ENCODE results near the gene IKZF1. TPM values are rescaled to one million over a fixed set of nuclear protein-coding genes. Genes with fewer than 3 reads are reported as not detected.

IKZF1 gene
- total RNA-seq, 1 experiment from 2014 or later, result 0.57 TPM

DNA sequence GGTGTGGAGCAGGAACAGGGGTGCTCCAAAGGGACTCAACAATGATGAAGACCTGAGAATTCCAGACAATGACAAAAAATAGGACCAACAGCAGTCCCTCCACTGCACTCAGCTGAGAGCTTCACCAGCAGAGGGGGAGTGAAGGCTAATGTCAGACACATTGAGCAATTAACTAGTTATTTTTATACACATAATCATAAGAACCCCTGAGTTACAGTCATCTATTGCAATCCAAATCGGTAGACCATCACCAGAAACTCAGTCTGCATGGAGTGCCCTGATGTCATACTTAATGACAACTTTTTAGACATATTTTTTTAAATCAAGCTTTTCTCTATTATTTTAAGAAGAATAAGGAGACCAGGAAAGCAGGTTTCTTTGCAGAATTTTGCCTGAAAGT is 30.6 kb upstream of the IKZF1 start:
- H2AFZ ChIP-seq (ENCODE audit: low read depth, low read length, poor library complexity, severe bottlenecking), result no peak overlapping the region
- no peaks in the 10 kb centered on the region for H4K20me1 ChIP-seq (ENCODE audit: insufficient read depth)
- H3K27ac ChIP-seq (ENCODE audit: low read depth, low read length), result no peak overlapping the region
- intact Hi-C loops (cut with micrococcal nuclease), result no loop called here
- TF ChIP-seq, protein P1, sequence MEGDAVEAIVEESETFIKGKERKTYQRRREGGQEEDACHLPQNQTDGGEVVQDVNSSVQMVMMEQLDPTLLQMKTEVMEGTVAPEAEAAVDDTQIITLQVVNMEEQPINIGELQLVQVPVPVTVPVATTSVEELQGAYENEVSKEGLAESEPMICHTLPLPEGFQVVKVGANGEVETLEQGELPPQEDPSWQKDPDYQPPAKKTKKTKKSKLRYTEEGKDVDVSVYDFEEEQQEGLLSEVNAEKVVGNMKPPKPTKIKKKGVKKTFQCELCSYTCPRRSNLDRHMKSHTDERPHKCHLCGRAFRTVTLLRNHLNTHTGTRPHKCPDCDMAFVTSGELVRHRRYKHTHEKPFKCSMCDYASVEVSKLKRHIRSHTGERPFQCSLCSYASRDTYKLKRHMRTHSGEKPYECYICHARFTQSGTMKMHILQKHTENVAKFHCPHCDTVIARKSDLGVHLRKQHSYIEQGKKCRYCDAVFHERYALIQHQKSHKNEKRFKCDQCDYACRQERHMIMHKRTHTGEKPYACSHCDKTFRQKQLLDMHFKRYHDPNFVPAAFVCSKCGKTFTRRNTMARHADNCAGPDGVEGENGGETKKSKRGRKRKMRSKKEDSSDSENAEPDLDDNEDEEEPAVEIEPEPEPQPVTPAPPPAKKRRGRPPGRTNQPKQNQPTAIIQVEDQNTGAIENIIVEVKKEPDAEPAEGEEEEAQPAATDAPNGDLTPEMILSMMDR (IDR thresholded peaks at IDR 0.05 in 2 of 3, conservative IDR thresholded peaks at IDR 0.05 in 1 of 3; ENCODE audit: borderline replicate concordance in 1 of 3, insufficient read depth in 1 of 3, low read depth in 2 of 3, low read length in 2 of 3), result no peak
- TF ChIP-seq CEBPB (IDR thresholded peaks at IDR 0.05; ENCODE audit: low read depth) (no peak), RAD21 (IDR thresholded peaks at IDR 0.05; ENCODE audit: low read depth) (no peak)
- ChIA-PET RAD21 (ENCODE audit: low non-redundant PET in 1 of 2, low total read pairs in 2 of 2, uncharacterized antibody in 2 of 2, unreplicated experiment in 2 of 2) (no interaction called here), POLR2A (no interaction called here), CTCF (no interaction called here)
- BruUV-seq (replicated peaks), result no TSS peak
- no peak overlapping the region for H3K9ac ChIP-seq (ENCODE audit: low read length)
- peaks cover 11% of the 10 kb centered on the region; the same call in 1 of the 2 replicates for H3K27me3 ChIP-seq (ENCODE audit: insufficient read depth, low read length)
- no peaks in the 10 kb centered on the region for H3K4me1 ChIP-seq (ENCODE audit: control insufficient read depth in 1 of 2, insufficient read depth in 2 of 2, low read length in 2 of 2)
- H3K36me3 ChIP-seq (ENCODE audit: control insufficient read depth in 1 of 2, insufficient read depth in 2 of 2, low read length in 2 of 2), result no peaks in the 10 kb centered on the region
- H3K79me2 ChIP-seq (ENCODE audit: insufficient read depth, low read length), result no peaks in the 10 kb centered on the region
- H3K4me2 ChIP-seq (ENCODE audit: low read length), result no peak overlapping the region
- no peaks in the 10 kb centered on the region for H3K9me3 ChIP-seq (ENCODE audit: control insufficient read depth in 1 of 2, insufficient read depth in 1 of 2, low read depth in 1 of 2, low read length in 2 of 2)
- H3K9me2 ChIP-seq (ENCODE audit: insufficient read depth), result no peaks in the 10 kb centered on the region
- ATAC-seq, result no peak
- no peak overlapping the region for H3K4me3 ChIP-seq (replicated peaks in 1 of 2; ENCODE audit: low read depth in 1 of 2, low read length in 2 of 2)
- no peak for DNase-seq (ENCODE audit: low read depth, low spot score)

DNA sequence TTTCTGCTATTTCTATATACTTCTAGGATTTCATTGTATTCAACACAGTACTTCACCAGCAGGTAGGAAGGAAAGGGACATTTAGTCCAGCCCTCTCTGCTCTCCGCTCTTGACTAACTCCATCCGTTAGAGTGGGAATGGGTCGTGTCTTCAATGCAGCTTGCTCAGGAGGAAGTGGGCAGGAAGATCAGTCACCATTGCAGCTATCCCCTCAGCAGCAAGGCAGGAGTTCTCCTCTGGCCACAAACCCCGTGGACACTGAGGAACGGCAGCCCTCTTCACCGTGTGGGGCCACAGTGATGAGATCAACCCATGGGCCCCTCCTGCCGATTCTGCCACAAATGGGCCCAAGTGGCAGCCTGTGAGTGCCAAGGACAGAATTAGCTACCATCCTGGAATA is 30.2 kb upstream of the IKZF1 start:
- RAD21 ChIA-PET (ENCODE audit: low non-redundant PET in 1 of 2, low total read pairs in 2 of 2, uncharacterized antibody in 2 of 2, unreplicated experiment in 2 of 2), result no interaction called here

More for the DNA sequence above, 30.2 kb upstream of the IKZF1 start:
- peaks cover 11% of the 10 kb centered on the region; the same call in 1 of the 2 replicates for H3K27me3 ChIP-seq (ENCODE audit: insufficient read depth, low read length)
- no peak overlapping the region for H3K4me2 ChIP-seq (ENCODE audit: low read length)
- H4K20me1 ChIP-seq (ENCODE audit: insufficient read depth), result no peaks in the 10 kb centered on the region
- ChIA-PET POLR2A (no interaction called here), CTCF (no interaction called here)
- H3K4me3 ChIP-seq (replicated peaks in 1 of 2; ENCODE audit: low read depth in 1 of 2, low read length in 2 of 2), result no peak overlapping the region
- H3K36me3 ChIP-seq (ENCODE audit: control insufficient read depth in 1 of 2, insufficient read depth in 2 of 2, low read length in 2 of 2), result no peaks in the 10 kb centered on the region
- no peaks in the 10 kb centered on the region for H3K9me3 ChIP-seq (ENCODE audit: control insufficient read depth in 1 of 2, insufficient read depth in 1 of 2, low read depth in 1 of 2, low read length in 2 of 2)
- intact Hi-C loops (cut with micrococcal nuclease), result no loop called here
- no peak overlapping the region for H2AFZ ChIP-seq (ENCODE audit: low read depth, low read length, poor library complexity, severe bottlenecking)
- DNase-seq (ENCODE audit: low read depth, low spot score) (no peak), ATAC-seq (no peak)
- TF ChIP-seq SIN3A (IDR thresholded peaks at IDR 0.05; ENCODE audit: low read depth) (no peak), CEBPB (IDR thresholded peaks at IDR 0.05; ENCODE audit: low read depth) (no peak), SRF (IDR thresholded peaks at IDR 0.05; ENCODE audit: low read depth) (no peak), ZFX (IDR thresholded peaks at IDR 0.05) (no peak)
- TF ChIP-seq, protein P2, sequence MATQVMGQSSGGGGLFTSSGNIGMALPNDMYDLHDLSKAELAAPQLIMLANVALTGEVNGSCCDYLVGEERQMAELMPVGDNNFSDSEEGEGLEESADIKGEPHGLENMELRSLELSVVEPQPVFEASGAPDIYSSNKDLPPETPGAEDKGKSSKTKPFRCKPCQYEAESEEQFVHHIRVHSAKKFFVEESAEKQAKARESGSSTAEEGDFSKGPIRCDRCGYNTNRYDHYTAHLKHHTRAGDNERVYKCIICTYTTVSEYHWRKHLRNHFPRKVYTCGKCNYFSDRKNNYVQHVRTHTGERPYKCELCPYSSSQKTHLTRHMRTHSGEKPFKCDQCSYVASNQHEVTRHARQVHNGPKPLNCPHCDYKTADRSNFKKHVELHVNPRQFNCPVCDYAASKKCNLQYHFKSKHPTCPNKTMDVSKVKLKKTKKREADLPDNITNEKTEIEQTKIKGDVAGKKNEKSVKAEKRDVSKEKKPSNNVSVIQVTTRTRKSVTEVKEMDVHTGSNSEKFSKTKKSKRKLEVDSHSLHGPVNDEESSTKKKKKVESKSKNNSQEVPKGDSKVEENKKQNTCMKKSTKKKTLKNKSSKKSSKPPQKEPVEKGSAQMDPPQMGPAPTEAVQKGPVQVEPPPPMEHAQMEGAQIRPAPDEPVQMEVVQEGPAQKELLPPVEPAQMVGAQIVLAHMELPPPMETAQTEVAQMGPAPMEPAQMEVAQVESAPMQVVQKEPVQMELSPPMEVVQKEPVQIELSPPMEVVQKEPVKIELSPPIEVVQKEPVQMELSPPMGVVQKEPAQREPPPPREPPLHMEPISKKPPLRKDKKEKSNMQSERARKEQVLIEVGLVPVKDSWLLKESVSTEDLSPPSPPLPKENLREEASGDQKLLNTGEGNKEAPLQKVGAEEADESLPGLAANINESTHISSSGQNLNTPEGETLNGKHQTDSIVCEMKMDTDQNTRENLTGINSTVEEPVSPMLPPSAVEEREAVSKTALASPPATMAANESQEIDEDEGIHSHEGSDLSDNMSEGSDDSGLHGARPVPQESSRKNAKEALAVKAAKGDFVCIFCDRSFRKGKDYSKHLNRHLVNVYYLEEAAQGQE (IDR thresholded peaks at IDR 0.05; ENCODE audit: low read depth), result no peak
- TF ChIP-seq, protein P3, sequence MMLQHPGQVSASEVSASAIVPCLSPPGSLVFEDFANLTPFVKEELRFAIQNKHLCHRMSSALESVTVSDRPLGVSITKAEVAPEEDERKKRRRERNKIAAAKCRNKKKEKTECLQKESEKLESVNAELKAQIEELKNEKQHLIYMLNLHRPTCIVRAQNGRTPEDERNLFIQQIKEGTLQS (IDR thresholded peaks at IDR 0.05), result no peak
- no peak overlapping the region for H3K27ac ChIP-seq (ENCODE audit: low read depth, low read length)
- H3K9ac ChIP-seq (ENCODE audit: low read length), result no peak overlapping the region
- no peaks in the 10 kb centered on the region for H3K4me1 ChIP-seq (ENCODE audit: control insufficient read depth in 1 of 2, insufficient read depth in 2 of 2, low read length in 2 of 2)
- H3K79me2 ChIP-seq (ENCODE audit: insufficient read depth, low read length), result no peaks in the 10 kb centered on the region
- no peaks in the 10 kb centered on the region for H3K9me2 ChIP-seq (ENCODE audit: insufficient read depth)
- BruUV-seq (replicated peaks), result no TSS peak
